ENCODE measurements around the gene JARID2.

Gene JARID2

GRCh38 chr6:15375638-15376290 lies 129.9 kb downstream of the JARID2 start:
- no peak for DNase-seq (ENCODE audit: low spot score)

- no peak for DNase-seq (ENCODE audit: low spot score)
These were observed 131.1 kb downstream of the JARID2 start for GRCh38 chr6:15376900-15377487.

- no peak for DNase-seq (ENCODE audit: low spot score)
These were observed 132.4 kb downstream of the JARID2 start for GRCh38 chr6:15378272-15378671.

GRCh38 chr6:15378866-15379265 lies 133.0 kb downstream of the JARID2 start:
- DNase-seq (ENCODE audit: low spot score) = no peak

GRCh38 chr6:15380351-15380750 lies 134.5 kb downstream of the JARID2 start:
- DNase-seq (ENCODE audit: low spot score) = no peak

GRCh38 chr6:15382089-15382488 lies 136.2 kb downstream of the JARID2 start:
- DNase-seq (ENCODE audit: low spot score) = no peak

- no peak for DNase-seq (ENCODE audit: low spot score)
These were observed 136.8 kb downstream of the JARID2 start for GRCh38 chr6:15382712-15383111.

- no peak for DNase-seq (ENCODE audit: low spot score)
These were observed 139.0 kb downstream of the JARID2 start for GRCh38 chr6:15384901-15385300.

GRCh38 chr6:15385521-15385920 lies 139.7 kb downstream of the JARID2 start:
- no peak for DNase-seq (ENCODE audit: low spot score)

GRCh38 chr6:15386110-15386755 lies 140.4 kb downstream of the JARID2 start:
- DNase-seq (ENCODE audit: low spot score) = no peak

- no peak for DNase-seq (ENCODE audit: low spot score)
These were observed 140.9 kb downstream of the JARID2 start for GRCh38 chr6:15386756-15387112.

GRCh38 chr6:15387118-15387517 lies 141.2 kb downstream of the JARID2 start:
- no peak for DNase-seq (ENCODE audit: low spot score)

GRCh38 chr6:15389084-15389764 lies 143.4 kb downstream of the JARID2 start:
- peak; percentile 69 for DNase-seq (ENCODE audit: low spot score)

- peak; percentile 59 for DNase-seq (ENCODE audit: low spot score)
These were observed 144.2 kb downstream of the JARID2 start for GRCh38 chr6:15389765-15390723.

- no peak for DNase-seq (ENCODE audit: low spot score)
These were observed 145.6 kb downstream of the JARID2 start for GRCh38 chr6:15391500-15391899.

- DNase-seq (ENCODE audit: low spot score) = no peak
These were observed 146.3 kb downstream of the JARID2 start for GRCh38 chr6:15392182-15392581.

- DNase-seq (ENCODE audit: low spot score) = no peak
These were observed 147.7 kb downstream of the JARID2 start for GRCh38 chr6:15393605-15394004.

- DNase-seq (ENCODE audit: low spot score) = no peak
These were observed 149.2 kb downstream of the JARID2 start for GRCh38 chr6:15395087-15395486.

- DNase-seq (ENCODE audit: low spot score) = no peak
These were observed 150.9 kb downstream of the JARID2 start for GRCh38 chr6:15396808-15397207.

GRCh38 chr6:15398633-15399275 lies 152.9 kb downstream of the JARID2 start:
- no peak for DNase-seq (ENCODE audit: low spot score)
